ENCODE results near the gene MYOZ3.

DNA sequence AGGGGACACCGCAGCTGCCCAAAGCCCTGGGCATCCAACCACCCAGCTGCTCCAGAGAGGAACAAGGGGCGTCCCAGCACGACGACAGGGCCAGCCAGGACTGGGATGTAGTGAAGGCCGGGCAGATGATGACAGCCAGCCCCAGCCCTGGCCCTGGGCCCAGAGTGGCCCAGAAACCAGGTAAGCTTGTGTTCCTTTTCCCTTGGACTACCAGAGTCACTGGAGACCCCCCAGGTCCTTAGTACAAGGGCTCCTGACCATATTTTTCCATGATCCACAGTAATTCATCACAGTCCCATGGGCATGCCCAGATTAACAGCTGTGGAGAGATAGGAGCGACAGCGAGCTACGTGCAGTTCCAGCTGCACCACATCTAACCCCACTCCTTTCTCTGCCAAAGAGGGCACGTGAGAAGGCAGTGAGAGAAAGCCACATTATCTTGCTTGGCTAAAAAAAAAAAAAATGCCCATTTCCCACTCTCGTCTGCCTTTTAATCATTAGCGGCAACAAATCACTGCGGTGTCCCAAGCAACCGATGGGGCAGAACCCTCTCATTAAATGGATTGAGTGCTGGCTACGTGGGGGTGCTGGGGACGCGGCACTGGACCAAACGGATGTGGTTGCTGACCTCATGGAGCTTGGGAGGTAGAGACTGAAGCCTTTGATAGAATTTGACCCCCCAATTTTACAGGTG, 42.3 kb upstream of the MYOZ3 start:
- TF ChIP-seq, protein P1, sequence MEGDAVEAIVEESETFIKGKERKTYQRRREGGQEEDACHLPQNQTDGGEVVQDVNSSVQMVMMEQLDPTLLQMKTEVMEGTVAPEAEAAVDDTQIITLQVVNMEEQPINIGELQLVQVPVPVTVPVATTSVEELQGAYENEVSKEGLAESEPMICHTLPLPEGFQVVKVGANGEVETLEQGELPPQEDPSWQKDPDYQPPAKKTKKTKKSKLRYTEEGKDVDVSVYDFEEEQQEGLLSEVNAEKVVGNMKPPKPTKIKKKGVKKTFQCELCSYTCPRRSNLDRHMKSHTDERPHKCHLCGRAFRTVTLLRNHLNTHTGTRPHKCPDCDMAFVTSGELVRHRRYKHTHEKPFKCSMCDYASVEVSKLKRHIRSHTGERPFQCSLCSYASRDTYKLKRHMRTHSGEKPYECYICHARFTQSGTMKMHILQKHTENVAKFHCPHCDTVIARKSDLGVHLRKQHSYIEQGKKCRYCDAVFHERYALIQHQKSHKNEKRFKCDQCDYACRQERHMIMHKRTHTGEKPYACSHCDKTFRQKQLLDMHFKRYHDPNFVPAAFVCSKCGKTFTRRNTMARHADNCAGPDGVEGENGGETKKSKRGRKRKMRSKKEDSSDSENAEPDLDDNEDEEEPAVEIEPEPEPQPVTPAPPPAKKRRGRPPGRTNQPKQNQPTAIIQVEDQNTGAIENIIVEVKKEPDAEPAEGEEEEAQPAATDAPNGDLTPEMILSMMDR (IDR thresholded peaks at IDR 0.05; ENCODE audit: borderline replicate concordance, extremely low read depth, low read length, poor library complexity, severe bottlenecking) = no peak
- no peak for TF ChIP-seq EZH2 (IDR thresholded peaks at IDR 0.05; ENCODE audit: borderline replicate concordance, low read depth, low read length, severe bottlenecking)

All from DND-41 (cell line).